C4-2B (cell line): Measurements from ENCODE around the gene CFDP1.

Experiments used
- H3K27ac ChIP-seq: fragments of 450-650 bp; 2 replicates; pipeline ENCODE4 v1.5.1; 2017
- CTCF ChIP-seq: fragments of 450-650 bp; conservative IDR thresholded peaks from 2 replicates; pipeline ENCODE4 v1.5.1; 2017; ENCODE audit warnings: mild to moderate bottlenecking
- ZFX ChIP-seq: fragments of 450-650 bp; IDR thresholded peaks from 2 replicates; pipeline ENCODE4 v1.6.1; 2017

Gene CFDP1

GRCh38 chr16:75315539-75316306, 117.6 kb downstream of the CFDP1 start:
- no peak for TF ChIP-seq ZFX
- no peak for TF ChIP-seq CTCF
- no peak overlapping the region for H3K27ac ChIP-seq

- H3K27ac ChIP-seq = no peak overlapping the region
- TF ChIP-seq ZFX (no peak), CTCF (no peak)
Measured at GRCh38 chr16:75312875-75313274, 120.4 kb downstream of the CFDP1 start.

GRCh38 chr16:75311383-75311938, 121.8 kb downstream of the CFDP1 start:
- no peak for TF ChIP-seq ZFX
- no peak for TF ChIP-seq CTCF
- no peak overlapping the region for H3K27ac ChIP-seq

GRCh38 chr16:75310541-75310940, 122.8 kb downstream of the CFDP1 start:
- H3K27ac ChIP-seq = no peak overlapping the region
- TF ChIP-seq ZFX = no peak
- TF ChIP-seq CTCF = no peak

- TF ChIP-seq ZFX = no peak
- TF ChIP-seq CTCF = no peak
- H3K27ac ChIP-seq = 0 out of 2 replicates have a peak overlapping the region, but pooled peaks have one; percentile 94
Measured at GRCh38 chr16:75309899-75310430, 123.3 kb downstream of the CFDP1 start.

- H3K27ac ChIP-seq = peak overlapping the region; percentile 94
- TF ChIP-seq CTCF = no peak
- TF ChIP-seq ZFX = no peak
Measured at GRCh38 chr16:75309156-75309555, 124.1 kb downstream of the CFDP1 start.

- peak overlapping the region; percentile 94 for H3K27ac ChIP-seq
- TF ChIP-seq ZFX = no peak
- TF ChIP-seq CTCF = no peak
Measured at GRCh38 chr16:75308011-75308410, 125.3 kb downstream of the CFDP1 start.
